Neuron (in vitro differentiated cells): ENCODE measurements around the gene CRYAA.
"Not testable (repeated sequence)": the region's sequence is repeated elsewhere in the genome, so short reads cannot be mapped to it uniquely, and the experiment has no call there.

ENCODE experiments used
- H2AFZ ChIP-seq: one replicate; pipeline ENCODE4 v1.6.1; 2013; ENCODE audit warnings: low read depth, mild to moderate bottlenecking, inconsistent platforms, low read length, moderate library complexity
- H3K27me3 ChIP-seq: one replicate; pipeline ENCODE4 v1.6.1; 2013; ENCODE audit warnings: low read length; ENCODE audit not compliant: insufficient read depth
- H3K36me3 ChIP-seq: one replicate; pipeline ENCODE4 v1.6.1; 2013; ENCODE audit warnings: low read length; ENCODE audit not compliant: insufficient read depth
- H3K4me1 ChIP-seq: one replicate; pipeline ENCODE4 v1.6.1; 2013; ENCODE audit warnings: low read length; ENCODE audit not compliant: insufficient read depth
- H3K4me3 ChIP-seq: 2 replicates; pipeline ENCODE4 v1.5.1; 2013; ENCODE audit warnings: mild to moderate bottlenecking, low read length, moderate library complexity
- H3K9me3 ChIP-seq: one replicate; pipeline ENCODE4 v1.6.1; 2013; ENCODE audit warnings: low read length

The CRYAA gene

DNA sequence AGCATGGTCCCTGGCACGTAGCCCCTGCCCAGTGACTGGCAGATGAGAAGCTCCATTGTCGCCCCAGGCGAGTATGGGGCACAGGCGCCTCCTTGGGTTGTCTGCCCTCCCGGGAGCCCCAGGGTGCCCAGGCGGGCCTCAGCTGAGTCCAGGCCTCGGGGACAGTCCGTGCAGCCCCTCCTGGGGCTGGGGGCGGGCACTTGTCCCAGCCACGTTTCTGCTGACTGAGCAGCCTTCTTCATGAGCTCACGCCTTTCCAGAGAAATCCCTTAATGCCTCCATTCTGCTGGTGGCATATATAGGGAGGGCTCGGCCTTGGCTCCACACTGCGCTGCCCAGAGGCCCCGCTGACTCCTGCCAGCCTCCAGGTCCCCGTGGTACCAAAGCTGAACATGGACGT, at the start of gene CRYAA:
TSS of gene CRYAA (plus strand) at position 301 of the 400 bp plus-strand sequence. CDS start at position 393, 92 bp downstream.
- not testable (repeated sequence) for H3K36me3 ChIP-seq, H2AFZ ChIP-seq

DNA sequence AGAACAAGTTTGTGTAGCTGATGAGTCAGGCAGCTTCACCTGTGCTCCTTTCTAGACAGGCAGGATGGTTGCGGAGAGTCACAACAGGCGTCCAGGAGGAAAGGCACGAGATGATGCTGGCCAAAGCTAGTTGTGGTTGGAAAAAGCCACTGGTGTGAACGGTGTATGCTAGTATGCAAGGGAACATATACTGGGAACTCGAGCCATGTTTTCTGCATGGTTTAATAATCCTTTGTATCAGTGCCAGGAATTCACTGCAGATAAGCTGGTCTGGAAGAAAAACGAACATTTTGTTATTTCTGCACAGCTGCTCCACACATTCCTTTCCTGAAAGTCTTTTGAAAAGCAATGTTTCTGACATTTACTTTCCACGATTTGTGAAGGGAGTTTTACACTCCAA, 38.7 kb upstream of the CRYAA start:
- H2AFZ ChIP-seq, H3K4me3 ChIP-seq, H3K9me3 ChIP-seq, H3K4me1 ChIP-seq, H3K36me3 ChIP-seq, H3K27me3 ChIP-seq: not testable (repeated sequence)

More for the DNA sequence above, at the start of gene CRYAA:
- not testable (repeated sequence) for H3K27me3 ChIP-seq, H3K4me1 ChIP-seq, H3K4me3 ChIP-seq, H3K9me3 ChIP-seq

GRCh38 chr21:43134520-43134919, 34.3 kb upstream of the CRYAA start:
- H3K9me3 ChIP-seq, H3K4me1 ChIP-seq, H2AFZ ChIP-seq, H3K4me3 ChIP-seq, H3K27me3 ChIP-seq, H3K36me3 ChIP-seq: not testable (repeated sequence)

DNA sequence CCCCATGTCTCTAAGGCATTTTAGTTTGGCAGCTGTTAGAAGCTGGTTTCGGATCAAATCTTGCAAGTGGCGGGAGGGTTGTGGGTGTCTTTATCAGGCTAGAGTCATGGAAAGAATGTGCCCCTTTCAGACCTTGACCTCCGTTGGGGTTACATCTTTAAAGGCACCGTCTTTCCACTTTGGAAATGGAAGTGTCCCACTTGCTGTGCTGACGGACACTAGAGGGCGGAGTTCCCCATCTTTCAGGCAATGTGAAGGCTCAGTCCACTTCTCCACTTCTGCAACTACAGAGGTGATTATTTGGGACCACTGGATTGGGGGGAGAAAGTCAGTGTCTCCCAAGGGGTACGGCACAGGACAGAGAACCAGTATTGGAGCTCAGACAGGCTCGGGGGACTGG, 29.9 kb upstream of the CRYAA start:
- H3K4me3 ChIP-seq, H3K27me3 ChIP-seq, H3K36me3 ChIP-seq, H2AFZ ChIP-seq, H3K9me3 ChIP-seq, H3K4me1 ChIP-seq: not testable (repeated sequence)

DNA sequence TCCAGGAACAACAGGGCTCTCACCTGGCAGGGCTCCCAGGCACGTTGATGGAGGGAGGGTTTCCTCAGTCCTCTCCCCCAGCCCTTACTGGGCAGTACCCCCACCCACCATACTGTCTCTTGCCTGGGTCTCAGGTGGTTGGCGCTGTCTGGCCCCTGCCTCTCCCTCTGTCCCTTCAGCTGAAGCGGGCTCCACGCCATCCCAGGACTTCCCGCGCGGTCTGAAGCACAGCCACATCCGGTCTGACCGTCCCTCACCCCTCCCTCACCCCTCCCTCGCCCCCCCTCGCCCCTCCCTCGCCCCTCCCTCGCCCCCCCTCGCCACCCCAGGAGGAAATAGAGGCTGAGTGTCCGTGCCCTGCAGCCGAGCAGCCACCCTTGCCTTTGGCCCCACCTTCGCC, 27.4 kb upstream of the CRYAA start:
- H3K4me3 ChIP-seq, H3K27me3 ChIP-seq, H3K9me3 ChIP-seq, H3K4me1 ChIP-seq, H3K36me3 ChIP-seq, H2AFZ ChIP-seq: not testable (repeated sequence)

DNA sequence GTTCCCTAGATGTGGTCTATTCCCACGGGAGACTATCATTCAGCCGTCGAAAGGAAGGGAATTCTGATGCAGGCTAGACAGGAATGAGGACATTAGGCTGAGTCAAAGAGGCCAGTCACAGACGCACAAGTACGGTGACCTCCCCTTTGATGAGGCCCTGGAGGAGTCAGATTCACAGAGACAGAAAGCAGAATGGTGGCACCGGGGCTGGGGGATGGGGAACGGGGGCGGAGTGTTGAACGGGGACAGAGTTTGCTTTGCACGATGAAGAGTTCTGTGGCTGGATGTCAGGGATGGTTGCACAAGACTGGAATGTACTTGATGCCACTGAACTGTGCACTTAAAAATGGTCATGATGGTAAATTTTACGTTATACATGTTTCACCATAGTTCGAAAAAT, 22.2 kb upstream of the CRYAA start:
- not testable (repeated sequence) for H3K4me3 ChIP-seq, H2AFZ ChIP-seq, H3K9me3 ChIP-seq, H3K36me3 ChIP-seq, H3K27me3 ChIP-seq, H3K4me1 ChIP-seq

DNA sequence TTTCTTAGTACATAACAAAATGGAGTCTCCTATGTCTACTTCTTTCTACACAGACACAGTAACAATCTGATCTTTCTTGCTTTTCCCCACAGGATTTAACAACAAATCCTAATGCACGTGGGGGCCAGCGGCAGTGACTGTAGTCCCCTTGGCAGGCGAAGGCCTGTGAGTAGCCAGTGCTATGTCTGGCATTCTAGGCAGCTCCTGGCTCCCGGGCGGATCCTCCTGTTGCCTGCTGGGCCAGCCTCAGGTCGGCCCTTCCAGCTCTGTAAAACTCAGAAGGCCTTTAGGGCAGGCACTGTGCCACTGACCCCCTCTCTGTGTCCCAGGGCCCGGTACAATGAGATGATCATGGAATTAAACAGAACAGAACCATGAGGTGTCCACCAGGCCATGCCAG, 20.8 kb upstream of the CRYAA start:
- H3K4me1 ChIP-seq, H3K9me3 ChIP-seq, H3K36me3 ChIP-seq, H3K4me3 ChIP-seq, H3K27me3 ChIP-seq, H2AFZ ChIP-seq: not testable (repeated sequence)

- not testable (repeated sequence) for H3K27me3 ChIP-seq, H3K9me3 ChIP-seq, H3K4me1 ChIP-seq, H2AFZ ChIP-seq, H3K4me3 ChIP-seq, H3K36me3 ChIP-seq
Observed at GRCh38 chr21:43149344-43149743, 19.5 kb upstream of the CRYAA start.

- not testable (repeated sequence) for H3K36me3 ChIP-seq, H3K27me3 ChIP-seq, H3K4me3 ChIP-seq, H2AFZ ChIP-seq, H3K4me1 ChIP-seq, H3K9me3 ChIP-seq
Observed at GRCh38 chr21:43153601-43154000, 15.2 kb upstream of the CRYAA start.

DNA sequence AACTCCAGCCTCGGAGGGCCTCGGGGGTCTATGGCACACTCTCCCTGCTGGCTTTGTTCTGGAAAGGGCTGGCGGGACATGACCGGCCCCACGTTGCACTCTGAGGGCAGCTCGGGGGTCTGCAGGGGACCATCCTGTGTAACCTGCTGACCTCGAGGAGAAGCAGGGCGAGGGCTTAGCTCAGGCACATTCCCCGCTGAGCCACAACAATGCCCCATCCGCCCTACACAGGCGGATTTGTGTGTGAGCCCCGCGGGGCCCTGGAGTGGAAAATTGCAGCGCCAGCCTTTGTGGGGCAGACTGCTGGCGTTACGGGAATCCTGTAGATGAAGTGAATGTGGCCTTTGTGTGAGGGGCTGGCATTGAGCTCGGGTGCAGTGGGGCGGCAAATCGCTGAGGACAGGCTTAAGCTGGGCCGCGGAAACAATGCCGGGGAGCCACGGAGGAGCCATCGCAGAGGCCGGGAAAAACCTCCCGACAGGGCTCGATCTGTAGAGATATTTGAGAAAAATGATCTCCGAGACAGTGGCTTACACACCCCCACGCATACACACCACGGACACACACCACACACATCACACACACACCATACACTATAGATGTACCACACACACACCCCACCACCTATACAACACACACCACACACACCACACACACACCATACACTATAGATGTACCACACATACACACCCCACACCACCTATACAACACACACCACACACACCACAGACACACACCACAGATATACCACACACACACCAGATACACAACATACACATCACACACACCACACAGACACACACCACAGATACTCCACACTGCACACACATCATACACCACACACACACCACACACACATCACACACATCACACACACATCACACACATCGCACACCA, 9.3 kb upstream of the CRYAA start:
- not testable (repeated sequence) for H3K4me1 ChIP-seq, H3K36me3 ChIP-seq, H2AFZ ChIP-seq, H3K4me3 ChIP-seq, H3K27me3 ChIP-seq, H3K9me3 ChIP-seq

GRCh38 chr21:43161826-43162707, 6.7 kb upstream of the CRYAA start:
- not testable (repeated sequence) for H3K4me1 ChIP-seq, H3K9me3 ChIP-seq, H3K4me3 ChIP-seq, H3K27me3 ChIP-seq, H2AFZ ChIP-seq, H3K36me3 ChIP-seq

GRCh38 chr21:43162708-43163205, 6.1 kb upstream of the CRYAA start:
- H3K27me3 ChIP-seq, H3K4me3 ChIP-seq, H2AFZ ChIP-seq, H3K9me3 ChIP-seq, H3K36me3 ChIP-seq, H3K4me1 ChIP-seq: not testable (repeated sequence)

GRCh38 chr21:43164823-43165222, 4.0 kb upstream of the CRYAA start:
- not testable (repeated sequence) for H3K4me3 ChIP-seq, H3K36me3 ChIP-seq, H3K4me1 ChIP-seq, H2AFZ ChIP-seq, H3K9me3 ChIP-seq, H3K27me3 ChIP-seq
